SK-N-SH treated with all-trans-retinoic acid at 6 μM for 48 hours (cell line): Measurements from ENCODE around the gene ATP1A2.

Experiments
- ATAC-seq: fragments of 200-7000 bp; cut with Tn5 transposase; 3 replicates; pipeline ENCODE4 v1.9.1; 2020; ENCODE audit warnings: mild to moderate bottlenecking, moderate library complexity
- ARNTL ChIP-seq: fragments of 450-650 bp; formaldehyde crosslinking; IDR thresholded peaks from 2 replicates; pipeline ENCODE4 v1.5.0; 2020; ENCODE audit warnings: low read depth, mild to moderate bottlenecking, moderate library complexity, borderline replicate concordance
- BACH2 ChIP-seq: fragments of 250-450 bp; sonication (Bioruptor Pico); IDR thresholded peaks from 2 replicates; pipeline ENCODE4 v1.9.0; 2021; ENCODE audit warnings: mild to moderate bottlenecking, borderline replicate concordance
- CREB5 ChIP-seq: fragments of 250-450 bp; sonication (Bioruptor Pico); IDR thresholded peaks from 2 replicates; pipeline ENCODE4 v1.5.1; 2020; ENCODE audit warnings: low read depth, mild to moderate bottlenecking, moderate library complexity
- CSDC2 ChIP-seq: fragments of 250-450 bp; sonication (Bioruptor Pico); IDR thresholded peaks from 2 replicates; pipeline ENCODE4 v1.5.0; 2020; ENCODE audit warnings: mild to moderate bottlenecking, moderate library complexity
- CSRNP3 ChIP-seq: fragments of 250-450 bp; sonication (Bioruptor Pico); IDR thresholded peaks from 2 replicates; pipeline ENCODE4 v1.5.1; 2021; ENCODE audit warnings: mild to moderate bottlenecking, moderate library complexity
- ESRRG ChIP-seq: fragments of 250-450 bp; sonication (Bioruptor Pico); IDR thresholded peaks from 2 replicates; pipeline ENCODE4 v1.6.1; 2021; ENCODE audit warnings: mild to moderate bottlenecking
- ISL1 ChIP-seq: fragments of 250-450 bp; sonication (Bioruptor Pico); IDR thresholded peaks from 2 replicates; pipeline ENCODE4 v2.1.2; 2022; ENCODE audit warnings: mild to moderate bottlenecking, moderate library complexity
- PATZ1 ChIP-seq: fragments of 250-450 bp; sonication (Bioruptor Pico); IDR thresholded peaks from 2 replicates; pipeline ENCODE4 v1.8.0; 2020; ENCODE audit warnings: mild to moderate bottlenecking, moderate library complexity, borderline replicate concordance
- POU6F1 ChIP-seq: fragments of 250-450 bp; sonication (Bioruptor Pico); IDR thresholded peaks from 2 replicates; pipeline ENCODE4 v1.8.0; 2021; ENCODE audit warnings: low read depth, mild to moderate bottlenecking, moderate library complexity, borderline replicate concordance
- RARB ChIP-seq: fragments of 250-450 bp; sonication (Bioruptor Pico); IDR thresholded peaks from 2 replicates; pipeline ENCODE4 v1.8.0; 2021; ENCODE audit warnings: mild to moderate bottlenecking, moderate library complexity
- TCF4 ChIP-seq: fragments of 250-450 bp; sonication (Bioruptor Pico); IDR thresholded peaks from 2 replicates; pipeline ENCODE4 v1.8.0; 2021; ENCODE audit warnings: mild to moderate bottlenecking, moderate library complexity, borderline replicate concordance
- TOX ChIP-seq: fragments of 250-450 bp; sonication (Bioruptor Pico); IDR thresholded peaks from 2 replicates; pipeline ENCODE4 v1.8.0; 2021; ENCODE audit warnings: mild to moderate bottlenecking, moderate library complexity, borderline replicate concordance
- TSHZ2 ChIP-seq: fragments of 250-450 bp; sonication (Bioruptor Pico); IDR thresholded peaks from 2 replicates; pipeline ENCODE4 v1.5.0; 2020; ENCODE audit warnings: mild to moderate bottlenecking, moderate library complexity
- ZFP30 ChIP-seq: fragments of 450-650 bp; formaldehyde crosslinking; IDR thresholded peaks from 2 replicates; pipeline ENCODE4 v1.5.0; 2022; ENCODE audit warnings: mild to moderate bottlenecking, moderate library complexity
- ZNF565 ChIP-seq: fragments of 450-650 bp; formaldehyde crosslinking; conservative IDR thresholded peaks from 2 replicates; pipeline ENCODE4 v1.5.0; 2020; ENCODE audit warnings: low read depth, mild to moderate bottlenecking, moderate library complexity
- ZNF8 ChIP-seq: fragments of 450-650 bp; formaldehyde crosslinking; IDR thresholded peaks from 2 replicates; pipeline ENCODE4 v1.5.0; 2020; ENCODE audit warnings: mild to moderate bottlenecking, moderate library complexity

Gene ATP1A2

GRCh38 chr1:160077486-160077885, 38.1 kb upstream of the ATP1A2 start:
- ATAC-seq, result no peak
- TF ChIP-seq TSHZ2 (CRISPR knock-in tag) (no peak), CREB5 (CRISPR knock-in tag) (no peak), CSDC2 (CRISPR knock-in tag) (no peak), ZNF8 (CRISPR knock-in tag) (no peak), CSRNP3 (no peak), PATZ1 (no peak), ARNTL (CRISPR knock-in tag) (no peak), BACH2 (CRISPR knock-in tag) (no peak), RARB (CRISPR knock-in tag) (no peak), ZNF565 (no peak), TOX (no peak), ISL1 (no peak), TCF4 (no peak)

GRCh38 chr1:160078512-160079195, 36.9 kb upstream of the ATP1A2 start:
- ATAC-seq, result peak; percentile 88
- TF ChIP-seq BACH2 (CRISPR knock-in tag) (no peak), ARNTL (CRISPR knock-in tag) (no peak), POU6F1 (CRISPR knock-in tag) (no peak), PATZ1 (no peak), CSRNP3 (no peak), ESRRG (CRISPR knock-in tag) (no peak), CREB5 (CRISPR knock-in tag) (no peak), CSDC2 (CRISPR knock-in tag) (no peak), TCF4 (no peak), ZFP30 (no peak)
